Endothelial cell of umbilical vein (primary cell): ENCODE measurements around the gene CLNK. TPM values are rescaled to one million over a fixed set of nuclear protein-coding genes. Genes with fewer than 3 reads are reported as not detected.

Experiments
- BruUV-seq: library from RNA; stranded (reverse); fragments of 400-500 nt; replicated peaks from 2 replicates; lab custom pipeline; 2021; lab: Mats Ljungman, UMichigan
- CTCF ChIA-PET: fragments of 300-600, 350-600 bp; sonication (Branson Sonifier 250); formaldehyde crosslinking; loops from one replicate; lab custom pipeline; 2021; ENCODE audit warnings: antibody characterized with exemption, inconsistent platforms; lab: Charles Lee
- POLR2A ChIA-PET: fragments of 300-600, 350-600 bp; sonication (Branson Sonifier 250); formaldehyde crosslinking; loops from one replicate; lab custom pipeline; 2021; ENCODE audit warnings: antibody characterized with exemption, inconsistent platforms; lab: Charles Lee
- DNase-seq: peaks from one replicate; pipeline ENCODE4 v3.0.0-alpha.2; 2011; ENCODE audit warnings: low read depth, low spot score
- FAIRE-seq: peaks from 2 replicates; lab custom pipeline; 2011; peaks lifted over from hg19 to GRCh38; lab: Jason Lieb, UNC
- H2AFZ ChIP-seq: 2 replicates; pipeline ENCODE4 v1.6.0; 2012; ENCODE audit warnings: low read depth, low read length, control low read depth, inconsistent platforms
- H3K27ac ChIP-seq: 2 replicates; pipeline ENCODE4 v1.5.1; 2011; ENCODE audit warnings: low read depth, mild to moderate bottlenecking, control low read depth, low read length, moderate library complexity; ENCODE audit not compliant: insufficient read depth
- H3K27me3 ChIP-seq, 2 experiments: 2 replicates each; pipeline versions ENCODE4 v1.6.0 to v1.6.1; 2011; ENCODE audit warnings: low read length in 2 of 2, mixed read lengths in 1 of 2; ENCODE audit not compliant: control insufficient read depth in 2 of 2, insufficient read depth in 2 of 2
- H3K36me3 ChIP-seq, 2 experiments: 2 replicates in 1 of 2; 3 replicates in 1 of 2; pipeline ENCODE4 v1.5.1; 2011; ENCODE audit warnings: low read length in 2 of 2, mild to moderate bottlenecking in 1 of 2, moderate library complexity in 1 of 2; ENCODE audit not compliant: control insufficient read depth in 2 of 2, insufficient read depth in 2 of 2; ENCODE audit errors: extremely low read depth in 1 of 2
- H3K4me1 ChIP-seq: 3 replicates; pipeline ENCODE4 v1.5.1; 2011; ENCODE audit warnings: mild to moderate bottlenecking, low read length; ENCODE audit not compliant: control insufficient read depth, insufficient read depth; ENCODE audit errors: extremely low read depth
- H3K4me2 ChIP-seq: 2 replicates; pipeline ENCODE4 v1.6.1; 2011; ENCODE audit warnings: low read length, control low read depth, mixed read lengths; ENCODE audit not compliant: insufficient read depth
- H3K4me3 ChIP-seq, 3 experiments: fragments of 200-600 bp in 1 of 3; sonication (generic), shearing (Covaris generic) in 1 of 3; replicated peaks in 1 of 3; 2 replicates each; pipeline ENCODE4 v1.5.1; 2011 to 2016; ENCODE audit warnings: control low read depth in 3 of 3, low read length in 3 of 3, mild to moderate bottlenecking in 2 of 3, inconsistent platforms in 1 of 3, low read depth in 1 of 3, moderate library complexity in 1 of 3; ENCODE audit not compliant: insufficient read depth in 1 of 3
- H3K79me2 ChIP-seq: 2 replicates; pipeline ENCODE4 v1.6.0; 2012; ENCODE audit warnings: low read length, inconsistent platforms; ENCODE audit not compliant: control insufficient read depth, insufficient read depth
- H3K9ac ChIP-seq: replicated peaks from 2 replicates; pipeline ENCODE3; 2011; ENCODE audit warnings: low read length, control low read depth; ENCODE audit not compliant: insufficient read depth; ENCODE audit errors: extremely low read depth
- H3K9me1 ChIP-seq: replicated peaks from 3 replicates; pipeline ENCODE4 v1.6.0; 2011; ENCODE audit warnings: mild to moderate bottlenecking, low read length; ENCODE audit not compliant: control insufficient read depth, insufficient read depth; ENCODE audit errors: extremely low read depth
- H3K9me3 ChIP-seq: replicated peaks from 2 replicates; pipeline ENCODE4 v1.5.1; 2012; ENCODE audit warnings: low read length, inconsistent platforms; ENCODE audit not compliant: control insufficient read depth, insufficient read depth
- H4K20me1 ChIP-seq: replicated peaks from 2 replicates; pipeline ENCODE3; 2011; ENCODE audit warnings: mild to moderate bottlenecking, low read length; ENCODE audit not compliant: control insufficient read depth, insufficient read depth; ENCODE audit errors: extremely low read depth
- EZH2 ChIP-seq: IDR thresholded peaks from 2 replicates; pipeline ENCODE4 v1.6.1; 2012; ENCODE audit warnings: borderline replicate concordance, low read depth, mild to moderate bottlenecking, moderate library complexity, low read length, inconsistent platforms; ENCODE audit not compliant: severe bottlenecking
- GATA2 ChIP-seq: IDR thresholded peaks from 2 replicates; pipeline ENCODE4 v1.7.0; 2011; ENCODE audit warnings: low read depth, mild to moderate bottlenecking, moderate library complexity, mixed read lengths, low read length; ENCODE audit not compliant: insufficient read length, insufficient read depth
- JUN ChIP-seq: IDR thresholded peaks from 2 replicates; pipeline ENCODE4 v1.6.1; 2011; ENCODE audit warnings: borderline replicate concordance, low read depth; ENCODE audit not compliant: insufficient read length, insufficient read depth
- MYC ChIP-seq: IDR thresholded peaks from one replicate; pipeline ENCODE4 v1.6.1; 2011; ENCODE audit warnings: mild to moderate bottlenecking, low read depth, low read length
- POLR2AphosphoS5 ChIP-seq: IDR thresholded peaks from 2 replicates; pipeline ENCODE4 v1.6.1; 2012; ENCODE audit warnings: low read depth, mild to moderate bottlenecking, control low read depth, low read length, moderate library complexity; ENCODE audit not compliant: insufficient read depth
- dilution Hi-C: fragments of 300-500 bp; cut with MboI; formaldehyde crosslinking; loops from one replicate; pipeline ENCODE4 v1.15.0; 2019; ENCODE audit warnings: low sequenced_read_pairs; ENCODE audit not compliant: extremely low pct_ligation_motif_present
- intact Hi-C: fragments of 100-400 bp; cut with micrococcal nuclease; formaldehyde crosslinking; loops from one replicate; pipeline ENCODE4 v1.10.0; 2022
- polyA plus RNA-seq, 4 experiments: library from polyadenylated mRNA; depleted of rRNA in 3 of 4; stranded (reverse) in 3 of 4; unstranded in 1 of 4; fragments of >200 nt; gene quantifications; 2 replicates each; pipeline versions ENCODE4 v1.2.1 to v1.2.3, GENCODE V29; 2011 to 2012; ENCODE audit warnings: missing spikeins in 1 of 4
- total RNA-seq: library from RNA; stranded (reverse); gene quantifications from 2 replicates; pipeline ENCODE4 v1.2.3, GENCODE V29; 2021
- TF ChIP-seq, protein P1 (sequence below), 2 donors: IDR thresholded peaks; 1 replicate in 1 of 2; 2 replicates in 1 of 2; pipeline ENCODE4 v1.5.1; 2011; ENCODE audit warnings: low read length in 2 of 2, mild to moderate bottlenecking in 2 of 2, moderate library complexity in 2 of 2, control low read depth in 1 of 2, inconsistent platforms in 1 of 2, low read depth in 1 of 2; ENCODE audit not compliant: insufficient read depth in 1 of 2; ENCODE audit errors: extremely low read depth in 1 of 2
- TF ChIP-seq, protein P2 (sequence below): IDR thresholded peaks from 2 replicates; pipeline ENCODE4 v1.6.1; 2011; ENCODE audit not compliant: insufficient read depth, insufficient read length

CLNK gene
- total and polyA plus RNA-seq, 2 donors (not counting 3 experiments of a cell fraction or from before 2014, with no cell fraction given): not detected

DNA sequence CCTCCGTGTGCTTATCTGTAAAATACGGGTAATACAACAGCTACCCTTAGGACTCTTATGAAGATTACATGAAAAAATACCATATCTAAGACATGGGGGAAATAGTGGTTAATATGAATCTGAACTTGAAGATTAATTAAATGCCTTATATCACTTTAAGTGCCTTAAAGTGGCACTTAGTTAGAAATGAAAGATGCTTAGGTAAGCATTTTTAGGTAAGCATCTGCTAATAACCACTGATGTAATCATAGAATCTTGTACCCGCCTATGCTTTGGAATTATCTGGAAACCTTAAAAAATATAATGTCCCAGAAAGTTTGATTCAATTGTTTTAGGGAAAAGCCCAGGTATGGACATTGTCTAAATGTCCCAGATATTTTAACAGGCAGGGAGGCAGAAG lies 12.2 kb downstream of the CLNK start:
- no peaks in the 10 kb centered on the region for H3K79me2 ChIP-seq
- intact Hi-C loops (no loop called here), dilution Hi-C loops (no loop called here)
- FAIRE-seq: no peak
- H3K9ac ChIP-seq: no peak overlapping the region
- no peaks in the 10 kb centered on the region for H3K9me1 ChIP-seq
- H3K36me3 ChIP-seq: no peaks in the 10 kb centered on the region
- BruUV-seq: no TSS peak
- no peak overlapping the region for H2AFZ ChIP-seq
- H3K27ac ChIP-seq: no peak overlapping the region
- H3K27me3 ChIP-seq: peaks cover 5 to 9% of the 10 kb centered on the region in 2 experiments
- no peak overlapping the region for H3K4me3 ChIP-seq
- no peaks in the 10 kb centered on the region for H4K20me1 ChIP-seq
- no peaks in the 10 kb centered on the region for H3K9me3 ChIP-seq
- no peak for DNase-seq
- ChIA-PET CTCF (no interaction called here), POLR2A (no interaction called here)
- H3K4me1 ChIP-seq: no peaks in the 10 kb centered on the region
- TF ChIP-seq, protein P1, sequence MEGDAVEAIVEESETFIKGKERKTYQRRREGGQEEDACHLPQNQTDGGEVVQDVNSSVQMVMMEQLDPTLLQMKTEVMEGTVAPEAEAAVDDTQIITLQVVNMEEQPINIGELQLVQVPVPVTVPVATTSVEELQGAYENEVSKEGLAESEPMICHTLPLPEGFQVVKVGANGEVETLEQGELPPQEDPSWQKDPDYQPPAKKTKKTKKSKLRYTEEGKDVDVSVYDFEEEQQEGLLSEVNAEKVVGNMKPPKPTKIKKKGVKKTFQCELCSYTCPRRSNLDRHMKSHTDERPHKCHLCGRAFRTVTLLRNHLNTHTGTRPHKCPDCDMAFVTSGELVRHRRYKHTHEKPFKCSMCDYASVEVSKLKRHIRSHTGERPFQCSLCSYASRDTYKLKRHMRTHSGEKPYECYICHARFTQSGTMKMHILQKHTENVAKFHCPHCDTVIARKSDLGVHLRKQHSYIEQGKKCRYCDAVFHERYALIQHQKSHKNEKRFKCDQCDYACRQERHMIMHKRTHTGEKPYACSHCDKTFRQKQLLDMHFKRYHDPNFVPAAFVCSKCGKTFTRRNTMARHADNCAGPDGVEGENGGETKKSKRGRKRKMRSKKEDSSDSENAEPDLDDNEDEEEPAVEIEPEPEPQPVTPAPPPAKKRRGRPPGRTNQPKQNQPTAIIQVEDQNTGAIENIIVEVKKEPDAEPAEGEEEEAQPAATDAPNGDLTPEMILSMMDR (IDR thresholded peaks at IDR 0.05; ENCODE audit: extremely low read depth in 1 of 2, insufficient read depth in 1 of 2, low read depth in 1 of 2, low read length in 2 of 2): no peak
- TF ChIP-seq JUN: no peak
- TF ChIP-seq, protein P2, sequence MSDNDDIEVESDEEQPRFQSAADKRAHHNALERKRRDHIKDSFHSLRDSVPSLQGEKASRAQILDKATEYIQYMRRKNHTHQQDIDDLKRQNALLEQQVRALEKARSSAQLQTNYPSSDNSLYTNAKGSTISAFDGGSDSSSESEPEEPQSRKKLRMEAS: no peak
- no peak for TF ChIP-seq EZH2
- TF ChIP-seq MYC: no peak
- TF ChIP-seq GATA2: no peak
- TF ChIP-seq POLR2AphosphoS5: no peak
- no peak overlapping the region for H3K4me2 ChIP-seq
